Measurements from ENCODE around the gene VWA3B.
"Not testable (repeated sequence)": the region's sequence is repeated elsewhere in the genome, so short reads cannot be mapped to it uniquely, and the experiment has no call there.

Gene VWA3B

GRCh38 chr2:98134172-98135005 lies 47.4 kb downstream of the VWA3B start:
- no peak for DNase-seq

- no peak for DNase-seq
Measured at GRCh38 chr2:98137196-98137595, 50.2 kb downstream of the VWA3B start.

GRCh38 chr2:98138978-98139377 lies 52.0 kb downstream of the VWA3B start:
- DNase-seq = not testable (repeated sequence)

GRCh38 chr2:98140210-98140609 lies 53.2 kb downstream of the VWA3B start:
- no peak for DNase-seq

DNA sequence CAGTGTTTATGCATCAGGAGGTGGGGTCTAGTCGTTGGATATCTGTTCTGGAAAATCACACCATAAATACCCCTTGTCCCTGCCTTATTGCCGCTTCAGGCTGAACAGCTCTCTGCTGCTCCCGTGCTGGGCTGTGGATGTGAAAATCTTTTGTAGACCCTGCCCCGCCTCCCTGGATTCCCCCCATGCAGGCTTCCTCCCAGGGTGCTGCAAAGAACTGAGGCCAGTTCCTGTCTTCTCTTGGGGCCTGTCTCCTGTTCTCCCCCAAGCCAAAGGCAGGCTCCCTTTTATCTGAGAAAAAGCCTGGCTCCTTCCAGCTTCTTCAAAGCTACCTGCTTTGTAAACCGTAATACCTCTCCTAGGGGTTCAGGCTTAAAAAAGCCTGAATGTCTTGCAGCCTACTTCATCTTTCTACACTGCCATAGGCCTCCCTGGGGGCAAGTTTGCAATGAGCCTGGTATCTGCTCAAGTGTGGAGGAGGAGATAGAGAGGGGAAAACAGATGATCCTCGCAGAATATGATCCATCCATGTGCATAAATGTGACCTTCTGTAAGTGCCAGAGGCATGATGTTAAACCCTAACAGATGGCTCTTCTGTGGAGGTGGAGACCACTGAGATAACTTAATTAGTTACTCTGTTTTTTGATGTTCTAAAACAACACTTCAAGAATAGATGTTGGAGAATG lies 55.3 kb downstream of the VWA3B start:
- DNase-seq = no peak

DNA sequence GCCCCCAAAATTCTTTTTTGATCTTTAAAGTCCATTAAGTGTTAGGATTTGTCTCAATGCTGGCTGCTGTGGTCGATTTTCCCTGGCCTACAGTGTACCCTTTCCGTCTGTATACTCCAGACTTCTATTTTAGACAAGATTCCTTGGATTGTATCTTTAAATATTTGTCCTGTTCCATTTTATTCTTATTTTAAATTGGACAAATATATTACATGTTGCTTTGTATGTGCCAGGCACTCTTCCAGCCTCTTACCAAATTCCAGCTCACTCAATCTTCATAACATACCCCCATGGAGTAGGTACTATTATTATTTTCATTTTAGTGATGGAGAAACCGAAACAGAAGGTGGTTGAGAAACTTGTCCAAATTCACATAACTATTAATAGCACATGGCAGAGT lies 58.1 kb downstream of the VWA3B start:
- DNase-seq = no peak

- DNase-seq = not testable (repeated sequence)
Measured at GRCh38 chr2:98147900-98148299, 60.9 kb downstream of the VWA3B start.

DNA sequence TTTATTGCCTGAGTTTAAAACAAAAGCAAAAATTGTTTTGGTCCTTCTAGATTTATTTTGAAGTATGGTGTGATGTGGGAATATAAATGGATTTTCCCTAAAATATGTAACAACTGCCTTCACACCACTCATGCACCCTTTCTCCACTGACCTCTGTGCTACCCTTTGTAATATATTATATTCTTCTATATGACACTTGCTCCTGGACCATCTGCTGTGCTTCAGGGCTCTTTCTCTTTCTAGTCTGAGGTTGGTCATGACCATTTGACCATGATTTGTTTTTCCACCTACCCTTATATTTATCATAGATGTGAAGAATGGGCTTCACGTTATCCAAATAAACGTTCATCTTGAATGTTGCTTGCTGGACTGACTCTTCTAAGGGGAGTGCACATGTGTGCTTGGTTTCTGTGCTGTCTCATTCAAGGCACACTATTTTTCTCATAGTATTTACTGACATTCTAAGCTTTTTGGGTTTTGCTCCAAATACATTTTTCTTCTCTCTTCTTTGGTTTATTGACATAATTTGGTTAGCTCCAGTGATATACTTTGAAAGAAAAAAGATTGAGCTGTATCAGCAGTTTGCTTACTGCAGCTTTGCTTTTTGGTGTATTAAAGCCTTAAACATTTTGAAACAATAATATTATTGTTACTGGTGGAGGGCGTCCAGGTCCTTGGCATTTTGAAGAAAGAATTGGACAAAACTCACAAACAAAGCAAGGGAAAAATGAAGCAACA lies 61.8 kb downstream of the VWA3B start:
- no peak for DNase-seq

DNA sequence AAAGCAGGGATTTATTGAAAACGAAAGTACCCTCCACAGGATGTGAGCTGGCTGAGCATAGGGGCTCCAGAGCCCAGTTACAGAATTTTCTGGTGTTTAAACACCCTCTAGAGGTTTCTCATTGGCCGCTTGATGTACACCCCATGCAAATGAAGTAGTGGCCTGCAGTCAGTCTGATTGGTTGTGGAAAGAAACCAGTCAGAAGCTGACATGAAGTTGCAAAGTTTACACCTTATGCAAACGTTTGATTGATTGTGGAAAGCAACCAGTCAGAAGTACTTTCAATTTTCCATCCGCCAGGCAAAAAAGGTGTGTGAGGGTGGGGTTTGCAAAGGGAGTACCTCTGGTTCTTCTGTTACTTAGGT lies 62.3 kb downstream of the VWA3B start:
- DNase-seq = peak in 1 of 2 experiments; percentile 6

- no peak for DNase-seq
Measured at GRCh38 chr2:98153481-98153880, 66.5 kb downstream of the VWA3B start.

DNA sequence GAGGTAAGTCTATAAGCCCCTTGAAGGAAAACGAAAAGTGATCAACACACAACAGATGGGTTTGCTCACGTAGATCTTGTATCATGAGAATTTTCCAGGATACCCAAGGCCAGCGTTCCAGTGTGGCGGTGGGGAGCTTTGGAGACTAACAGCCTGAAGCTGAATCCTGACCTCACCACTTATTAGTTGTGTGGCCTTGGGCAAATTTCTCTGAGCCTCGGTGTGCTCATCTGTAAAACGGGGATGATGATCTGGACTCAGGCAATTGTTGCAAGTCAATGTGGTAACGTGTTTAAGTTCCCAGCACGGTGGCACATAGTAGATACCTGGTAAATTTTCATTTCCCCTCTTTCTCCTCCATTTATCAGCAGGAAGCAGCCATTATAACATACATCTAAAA lies 68.3 kb downstream of the VWA3B start:
- DNase-seq = no peak

DNA sequence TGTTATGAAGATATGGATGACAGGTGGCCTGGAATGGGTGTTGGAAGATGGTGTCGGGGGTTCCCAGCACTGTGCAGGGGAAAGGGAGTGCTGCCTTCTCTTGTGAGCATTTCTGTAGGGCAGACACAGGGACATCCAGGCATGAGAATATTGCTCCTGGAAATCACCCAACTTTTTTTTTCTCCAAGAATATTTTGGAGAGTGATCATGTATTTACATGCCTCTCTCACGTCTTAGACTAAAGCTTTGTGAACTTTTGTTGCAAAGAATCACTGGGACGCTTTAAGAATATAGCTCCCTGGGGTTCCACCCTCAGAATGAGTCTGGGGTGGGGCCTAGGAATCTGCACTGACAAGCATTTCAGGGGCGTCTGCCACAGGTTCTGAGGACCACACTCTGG lies 68.7 kb downstream of the VWA3B start:
- DNase-seq = no peak

DNA sequence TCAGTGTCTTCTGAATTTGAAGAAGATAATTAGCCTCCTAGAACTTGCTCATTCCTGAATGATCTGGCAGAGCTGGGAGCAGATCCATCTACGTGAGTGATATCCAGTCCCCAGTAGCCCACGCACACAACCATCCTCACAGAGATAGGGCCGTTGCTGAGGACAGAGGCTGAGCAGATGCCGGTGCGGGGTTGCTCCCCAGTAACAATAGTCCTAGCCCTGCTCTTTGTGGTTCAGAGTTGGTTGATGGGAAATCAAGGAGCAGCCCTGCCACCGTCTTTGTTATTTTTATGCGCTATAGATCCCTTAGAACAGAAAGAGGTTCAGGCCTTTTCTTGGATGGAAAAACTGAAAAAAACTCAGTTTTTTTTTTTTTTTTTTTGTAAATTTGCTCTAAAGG lies 69.3 kb downstream of the VWA3B start:
- DNase-seq = no peak

- DNase-seq = no peak
Measured at GRCh38 chr2:98157557-98157956, 70.6 kb downstream of the VWA3B start.

GRCh38 chr2:98158305-98158704 lies 71.3 kb downstream of the VWA3B start:
- no peak for DNase-seq

GRCh38 chr2:98160554-98160953 lies 73.6 kb downstream of the VWA3B start:
- DNase-seq = no peak

DNA sequence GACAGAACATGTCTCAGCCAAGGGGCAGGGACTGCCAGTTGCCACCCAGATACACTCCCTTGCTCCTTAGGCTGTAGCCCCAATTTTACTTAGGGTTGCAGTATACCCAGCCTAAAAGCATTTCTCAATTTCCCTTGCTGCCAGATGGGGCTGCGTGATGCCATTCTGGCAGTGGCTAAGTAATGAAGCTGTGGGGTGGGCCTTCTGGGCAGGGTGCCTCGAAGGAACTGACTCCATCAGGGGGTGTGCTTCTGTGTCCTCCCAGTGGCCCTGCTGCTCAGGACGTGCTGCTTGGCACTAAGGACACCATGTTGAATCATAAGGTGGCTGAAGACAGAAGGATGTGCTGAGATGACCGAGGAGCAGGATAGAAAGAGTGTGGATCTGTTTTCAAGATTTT lies 74.2 kb downstream of the VWA3B start:
- no peak for DNase-seq

DNA sequence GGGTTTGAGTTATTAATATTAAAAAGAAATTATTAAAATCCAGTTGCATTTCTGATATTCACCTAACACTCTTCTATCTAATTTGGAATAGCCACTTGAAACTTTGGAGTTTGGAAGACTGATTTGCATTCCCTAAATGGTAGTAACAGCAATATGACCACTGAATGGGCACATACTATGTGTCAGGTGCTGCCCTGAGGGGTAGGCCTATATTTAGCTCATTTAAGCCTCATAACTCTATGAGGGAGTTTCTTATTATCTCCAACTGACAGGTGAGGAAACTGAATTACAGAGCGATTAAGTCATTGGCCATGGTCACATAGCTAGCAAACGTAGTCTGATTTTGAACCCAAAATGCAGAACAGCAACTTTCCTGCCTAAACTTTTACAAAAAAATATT lies 77.3 kb downstream of the VWA3B start:
- DNase-seq = no peak

GRCh38 chr2:98165516-98166071 lies 78.6 kb downstream of the VWA3B start:
- no peak for DNase-seq

DNA sequence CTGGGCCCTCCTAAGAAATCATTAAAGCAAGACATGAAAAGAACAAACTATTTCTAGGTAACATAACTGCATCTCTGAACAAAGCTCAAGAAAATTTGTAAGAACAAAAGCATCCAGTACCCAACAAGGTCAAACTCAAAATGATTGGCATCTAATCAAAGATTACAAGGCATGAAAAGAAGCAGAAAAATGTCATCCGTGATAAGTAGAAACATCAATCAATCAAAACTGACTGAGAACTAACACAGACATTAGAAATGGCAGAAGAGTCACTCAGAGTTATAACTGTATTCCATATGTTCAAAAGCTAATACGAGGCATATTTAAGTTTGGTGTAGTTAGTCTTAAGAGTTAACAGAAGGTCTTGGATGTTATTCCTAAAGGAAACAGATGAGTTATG lies 80.9 kb downstream of the VWA3B start:
- no peak for DNase-seq

DNA sequence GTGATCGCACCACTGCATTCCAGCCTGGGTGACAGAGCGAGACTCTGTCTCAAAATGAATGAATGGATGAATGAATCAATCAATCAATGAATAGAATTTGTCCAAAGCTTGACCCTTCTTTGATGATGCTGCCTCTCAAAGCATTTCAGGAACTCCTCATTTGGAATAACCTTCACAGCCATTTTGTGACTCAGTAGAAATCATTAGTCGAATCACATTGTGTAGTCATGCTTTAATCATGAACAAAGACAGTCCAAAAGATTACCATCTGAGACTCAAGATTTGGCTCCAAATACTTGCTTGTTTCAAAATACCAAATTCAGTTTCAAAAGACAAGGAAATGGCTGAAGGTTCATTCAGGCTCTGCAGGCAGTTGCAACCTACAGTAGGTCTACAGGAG lies 83.1 kb downstream of the VWA3B start:
- DNase-seq = no peak

- no peak for DNase-seq
Measured at GRCh38 chr2:98172150-98172765, 85.3 kb downstream of the VWA3B start.

GRCh38 chr2:98172951-98173350 lies 86.0 kb downstream of the VWA3B start:
- no peak for DNase-seq

Data from SW 1271 (cell line).